Ectodermal cell (in vitro differentiated cells): ENCODE results near the gene ACSM4. TPM values are rescaled to one million over a fixed set of nuclear protein-coding genes. Genes with fewer than 3 reads are reported as not detected.
"Not testable (repeated sequence)": the region's sequence is repeated elsewhere in the genome, so short reads cannot be mapped to it uniquely, and the experiment has no call there.

Experiments used
- H3K27ac ChIP-seq: 2 replicates; pipeline ENCODE4 v1.7.0; 2013; ENCODE audit warnings: mild to moderate bottlenecking, low read depth, low read length; ENCODE audit not compliant: insufficient read depth, poor library complexity, severe bottlenecking
- H3K27me3 ChIP-seq: 2 replicates; pipeline ENCODE4 v1.7.0; 2013; ENCODE audit warnings: mild to moderate bottlenecking, low read length; ENCODE audit not compliant: insufficient read depth, control insufficient read depth, poor library complexity, severe bottlenecking
- H3K36me3 ChIP-seq: one replicate; pipeline ENCODE4 v1.7.0; 2013; ENCODE audit warnings: low read length; ENCODE audit not compliant: control insufficient read depth, insufficient read depth
- H3K4me1 ChIP-seq: one replicate; pipeline ENCODE4 v1.7.0; 2013; ENCODE audit warnings: low read length; ENCODE audit not compliant: control insufficient read depth, insufficient read depth
- H3K4me3 ChIP-seq: 2 replicates; pipeline ENCODE4 v1.7.0; 2013; ENCODE audit warnings: low read depth, low read length, control low read depth; ENCODE audit not compliant: insufficient read depth
- H3K9me3 ChIP-seq: 2 replicates; pipeline ENCODE4 v1.7.0; 2013; ENCODE audit warnings: mild to moderate bottlenecking, low read length, moderate library complexity; ENCODE audit not compliant: control insufficient read depth
- WGBS, 2 experiments: methylation state at CpG; one replicate each; pipeline ENCODE4 v1.1.7; 2013; ENCODE audit warnings: missing lambda C conversion rate in 2 of 2; 5-methylcytosine and 5-hydroxymethylcytosine counted together
- polyA plus RNA-seq, 4 experiments: library from polyadenylated mRNA; stranded (reverse); fragments of 50-300 nt; gene quantifications; one replicate each; pipeline ENCODE4 v1.2.3, GENCODE V29; 2013

The ACSM4 gene, protein sequence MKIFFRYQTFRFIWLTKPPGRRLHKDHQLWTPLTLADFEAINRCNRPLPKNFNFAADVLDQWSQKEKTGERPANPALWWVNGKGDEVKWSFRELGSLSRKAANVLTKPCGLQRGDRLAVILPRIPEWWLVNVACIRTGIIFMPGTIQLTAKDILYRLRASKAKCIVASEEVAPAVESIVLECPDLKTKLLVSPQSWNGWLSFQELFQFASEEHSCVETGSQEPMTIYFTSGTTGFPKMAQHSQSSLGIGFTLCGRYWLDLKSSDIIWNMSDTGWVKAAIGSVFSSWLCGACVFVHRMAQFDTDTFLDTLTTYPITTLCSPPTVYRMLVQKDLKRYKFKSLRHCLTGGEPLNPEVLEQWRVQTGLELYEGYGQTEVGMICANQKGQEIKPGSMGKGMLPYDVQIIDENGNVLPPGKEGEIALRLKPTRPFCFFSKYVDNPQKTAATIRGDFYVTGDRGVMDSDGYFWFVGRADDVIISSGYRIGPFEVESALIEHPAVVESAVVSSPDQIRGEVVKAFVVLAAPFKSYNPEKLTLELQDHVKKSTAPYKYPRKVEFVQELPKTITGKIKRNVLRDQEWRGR
- polyA plus RNA-seq (2013, experiment 1 of 4), result not detected
- polyA plus RNA-seq (2013, experiment 2 of 4), result not detected
- not detected for polyA plus RNA-seq (2013, experiment 3 of 4)
- not detected for polyA plus RNA-seq (2013, experiment 4 of 4)

- no peaks in the 10 kb centered on the region for H3K27me3 ChIP-seq
- no peaks in the 10 kb centered on the region for H3K9me3 ChIP-seq
- no peaks in the 10 kb centered on the region for H3K4me1 ChIP-seq
- H3K36me3 ChIP-seq, result no peaks in the 10 kb centered on the region
- 96% methylated on average over 3 of the region's 3 CpGs for WGBS, 2 experiments
- no peak within 1 kb of the TSS for H3K27ac ChIP-seq
- H3K4me3 ChIP-seq, result no peak within 1 kb of the TSS
Observed at GRCh38 chr12:7303772-7304171, at the start of gene ACSM4. TSS of gene ACSM4 (plus strand) at chr12:7304072. CDS start at chr12:7304332, 260 bp downstream.

DNA sequence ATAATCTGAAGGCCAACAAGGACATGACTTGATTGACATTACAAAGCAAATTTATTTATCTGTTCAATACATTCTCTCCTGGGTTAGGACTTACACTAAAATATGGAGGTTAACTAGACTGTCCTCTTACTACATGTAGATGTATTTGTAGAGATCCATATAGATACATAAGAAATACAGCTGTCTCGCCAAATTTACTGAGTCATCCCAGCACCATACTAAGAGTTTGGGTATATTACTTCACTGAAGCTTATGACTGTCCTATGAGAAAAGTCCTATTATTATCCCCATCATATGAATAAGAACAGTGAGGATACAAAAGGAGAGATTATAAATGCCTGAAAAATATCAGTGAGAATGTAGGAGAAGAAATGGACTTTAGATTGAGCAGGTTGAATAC lies 44.8 kb upstream of the ACSM4 start:
- WGBS, 2 experiments, result 100% methylated on average over 1 of the region's 1 CpG; no CpG with 5 or more reads in 1 of the 2 experiments
- H3K27ac ChIP-seq, result no peak overlapping the region
- no peaks in the 10 kb centered on the region for H3K36me3 ChIP-seq
- H3K4me1 ChIP-seq, result no peaks in the 10 kb centered on the region
- no peak overlapping the region for H3K4me3 ChIP-seq
- no peaks in the 10 kb centered on the region for H3K27me3 ChIP-seq
- no peaks in the 10 kb centered on the region for H3K9me3 ChIP-seq

DNA sequence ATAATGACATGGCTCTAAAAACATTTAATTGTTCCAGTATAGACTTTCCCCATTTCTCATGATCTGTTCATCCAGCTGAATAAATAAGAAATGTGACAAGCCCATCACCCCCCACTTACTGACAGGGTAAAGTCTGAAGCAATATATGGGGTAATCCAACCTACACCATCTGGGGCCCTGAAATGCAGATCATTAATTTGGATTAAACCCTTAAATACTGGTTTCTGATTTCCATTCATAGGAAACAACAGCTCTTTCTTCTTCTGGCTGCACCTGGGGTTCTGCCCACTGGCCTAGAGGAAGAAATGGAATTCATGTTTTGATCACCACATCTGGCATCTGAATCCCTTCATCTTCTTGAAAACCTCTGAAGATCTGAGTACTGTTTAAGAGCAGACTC lies 39.3 kb upstream of the ACSM4 start:
- Histone ChIP-seq H3K9me3 (no peaks in the 10 kb centered on the region), H3K4me1 (no peaks in the 10 kb centered on the region), H3K4me3 (no peak overlapping the region), H3K27ac (no peak overlapping the region), H3K27me3 (no peaks in the 10 kb centered on the region), H3K36me3 (no peaks in the 10 kb centered on the region)

GRCh38 chr12:7265251-7265650 lies 38.6 kb upstream of the ACSM4 start:
- Histone ChIP-seq H3K27me3 (no peaks in the 10 kb centered on the region), H3K36me3 (no peaks in the 10 kb centered on the region)
- WGBS, 2 experiments, result 90 to 93% methylated on average over 3 to 4 of the region's 4 CpGs

GRCh38 chr12:7269273-7269672 lies 34.6 kb upstream of the ACSM4 start:
- Histone ChIP-seq H3K36me3 (no peaks in the 10 kb centered on the region), H3K4me3 (no peak overlapping the region), H3K27ac (no peak overlapping the region), H3K9me3 (no peaks in the 10 kb centered on the region), H3K4me1 (no peaks in the 10 kb centered on the region), H3K27me3 (no peaks in the 10 kb centered on the region)
- WGBS, 2 experiments, result 90 to 93% methylated on average over 5 of the region's 5 CpGs

More at GRCh38 chr12:7265251-7265650, 38.6 kb upstream of the ACSM4 start:
- Histone ChIP-seq H3K4me1 (no peaks in the 10 kb centered on the region), H3K9me3 (no peaks in the 10 kb centered on the region), H3K4me3 (no peak overlapping the region), H3K27ac (no peak overlapping the region)

- no peaks in the 10 kb centered on the region for H3K36me3 ChIP-seq
- no peak overlapping the region for H3K27ac ChIP-seq
- H3K4me3 ChIP-seq, result no peak overlapping the region
- no peaks in the 10 kb centered on the region for H3K27me3 ChIP-seq
- H3K9me3 ChIP-seq, result no peaks in the 10 kb centered on the region
- WGBS, 2 experiments, result 94 to 98% methylated on average over 5 of the region's 5 CpGs
- no peaks in the 10 kb centered on the region for H3K4me1 ChIP-seq
Observed at GRCh38 chr12:7271893-7272514, 31.9 kb upstream of the ACSM4 start.

- not testable (repeated sequence) for H3K36me3 ChIP-seq, H3K27ac ChIP-seq, H3K27me3 ChIP-seq, H3K9me3 ChIP-seq, H3K4me1 ChIP-seq, H3K4me3 ChIP-seq
Observed at GRCh38 chr12:7275482-7275881, 28.4 kb upstream of the ACSM4 start.

DNA sequence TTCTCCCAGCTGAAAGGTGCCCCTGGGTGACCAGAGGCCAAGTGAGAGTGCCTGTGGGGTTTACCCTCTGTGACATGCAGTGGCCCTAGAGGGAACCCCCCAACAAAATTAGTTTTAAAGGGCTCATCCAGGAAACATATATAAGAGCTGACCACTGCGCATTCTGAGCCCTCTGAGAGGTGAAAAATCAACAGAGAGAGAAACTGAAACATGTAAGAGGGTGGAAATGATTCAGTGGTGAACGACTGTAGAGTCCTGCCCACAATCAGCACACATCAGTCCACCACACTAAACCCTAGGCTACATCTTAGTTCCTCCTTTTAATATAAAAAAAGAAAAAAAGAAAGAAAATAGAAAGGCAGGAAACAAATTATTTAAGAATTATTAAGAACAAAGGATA lies 21.0 kb upstream of the ACSM4 start:
- no peaks in the 10 kb centered on the region for H3K4me1 ChIP-seq
- H3K9me3 ChIP-seq, result no peaks in the 10 kb centered on the region
- no peaks in the 10 kb centered on the region for H3K36me3 ChIP-seq
- 88 to 100% methylated on average over 1 of the region's 2 CpGs for WGBS, 2 experiments
- H3K27me3 ChIP-seq, result no peaks in the 10 kb centered on the region
- no peak overlapping the region for H3K27ac ChIP-seq
- no peak overlapping the region for H3K4me3 ChIP-seq

GRCh38 chr12:7289743-7290142 lies 14.1 kb upstream of the ACSM4 start:
- H3K27me3 ChIP-seq, result no peaks in the 10 kb centered on the region
- no peaks in the 10 kb centered on the region for H3K36me3 ChIP-seq
- H3K4me1 ChIP-seq, result no peaks in the 10 kb centered on the region
- H3K4me3 ChIP-seq, result no peak overlapping the region
- WGBS, 2 experiments, result 64 to 69% methylated on average over 2 of the region's 2 CpGs
- H3K9me3 ChIP-seq, result no peaks in the 10 kb centered on the region
- no peak overlapping the region for H3K27ac ChIP-seq

DNA sequence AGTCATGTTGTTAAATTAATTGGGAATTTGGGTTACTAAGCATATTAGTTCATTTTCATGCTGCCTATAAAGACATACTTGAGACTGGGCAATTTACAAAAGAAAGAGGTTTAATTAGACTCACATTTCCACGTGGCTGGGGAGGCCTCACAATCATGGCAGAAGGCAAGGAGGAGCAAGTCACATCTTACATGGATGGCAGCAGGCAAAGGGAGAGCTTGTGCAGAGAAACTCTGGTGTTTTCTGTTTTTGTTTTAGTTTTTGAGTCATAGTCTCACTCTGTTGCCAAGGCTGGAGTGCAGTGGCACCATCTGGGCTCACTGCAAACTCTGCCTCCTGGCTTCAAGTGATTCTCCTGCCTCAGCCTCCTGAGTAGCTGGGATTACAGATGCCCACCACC lies 13.3 kb upstream of the ACSM4 start:
- not testable (repeated sequence) for H3K4me1 ChIP-seq, H3K27me3 ChIP-seq, H3K36me3 ChIP-seq, H3K27ac ChIP-seq, H3K4me3 ChIP-seq, H3K9me3 ChIP-seq
- WGBS, 2 experiments, result 48 to 52% methylated on average over 1 of the region's 1 CpG
